ENCODE data around the gene DOCK2. TPM values are rescaled to one million over a fixed set of nuclear protein-coding genes. Genes with fewer than 3 reads are reported as not detected.

The DOCK2 gene
- total RNA-seq, 1 donor from 2014 or later: not detected

- FAIRE-seq: no peak
- TF ChIP-seq CTCF (IDR thresholded peaks at IDR 0.05; ENCODE audit: insufficient read depth, low read length, severe bottlenecking): no peak
- no peak overlapping the region for H3K4me3 ChIP-seq (ENCODE audit: low read depth, low read length)
- no peak for DNase-seq (ENCODE audit: low read depth)
- H3K27me3 ChIP-seq (ENCODE audit: control insufficient read depth, insufficient read depth, low read length): no peaks in the 10 kb centered on the region
- H3K36me3 ChIP-seq (ENCODE audit: control insufficient read depth, insufficient read depth, low read length): no peaks in the 10 kb centered on the region
These were observed 141.8 kb downstream of the DOCK2 start for GRCh38 chr5:169778622-169779596.

GRCh38 chr5:169781420-169782345 lies 144.6 kb downstream of the DOCK2 start:
- no peak for TF ChIP-seq CTCF (IDR thresholded peaks at IDR 0.05; ENCODE audit: insufficient read depth, low read length, severe bottlenecking)
- H3K27me3 ChIP-seq (ENCODE audit: control insufficient read depth, insufficient read depth, low read length): no peaks in the 10 kb centered on the region
- H3K4me3 ChIP-seq (ENCODE audit: low read depth, low read length): no peak overlapping the region
- FAIRE-seq: no peak
- H3K36me3 ChIP-seq (ENCODE audit: control insufficient read depth, insufficient read depth, low read length): no peaks in the 10 kb centered on the region
- DNase-seq (ENCODE audit: low read depth): peak; percentile 57

- H3K4me3 ChIP-seq (ENCODE audit: low read depth, low read length): no peak overlapping the region
- no peaks in the 10 kb centered on the region for H3K27me3 ChIP-seq (ENCODE audit: control insufficient read depth, insufficient read depth, low read length)
- TF ChIP-seq CTCF (IDR thresholded peaks at IDR 0.05; ENCODE audit: insufficient read depth, low read length, severe bottlenecking): no peak
- no peak for FAIRE-seq
- no peaks in the 10 kb centered on the region for H3K36me3 ChIP-seq (ENCODE audit: control insufficient read depth, insufficient read depth, low read length)
- DNase-seq (ENCODE audit: low read depth): no peak
These were observed 148.9 kb downstream of the DOCK2 start for GRCh38 chr5:169785771-169786618.

- no peak overlapping the region for H3K4me3 ChIP-seq (ENCODE audit: low read depth, low read length)
- no peaks in the 10 kb centered on the region for H3K36me3 ChIP-seq (ENCODE audit: control insufficient read depth, insufficient read depth, low read length)
- peak; percentile 51 for DNase-seq (ENCODE audit: low read depth)
- H3K27me3 ChIP-seq (ENCODE audit: control insufficient read depth, insufficient read depth, low read length): no peaks in the 10 kb centered on the region
- TF ChIP-seq CTCF (IDR thresholded peaks at IDR 0.05; ENCODE audit: insufficient read depth, low read length, severe bottlenecking): no peak
- no peak for FAIRE-seq
These were observed 151.1 kb downstream of the DOCK2 start for GRCh38 chr5:169788168-169788567.

GRCh38 chr5:169789417-169789940 lies 152.4 kb downstream of the DOCK2 start:
- no peak for TF ChIP-seq CTCF (IDR thresholded peaks at IDR 0.05; ENCODE audit: insufficient read depth, low read length, severe bottlenecking)
- Histone ChIP-seq H3K4me3 (ENCODE audit: low read depth, low read length) (no peak overlapping the region), H3K36me3 (ENCODE audit: control insufficient read depth, insufficient read depth, low read length) (no peaks in the 10 kb centered on the region), H3K27me3 (ENCODE audit: control insufficient read depth, insufficient read depth, low read length) (no peaks in the 10 kb centered on the region)
- no peak for DNase-seq (ENCODE audit: low read depth)
- FAIRE-seq: no peak
